Endothelial cell of umbilical vein (primary cell): ENCODE measurements around the gene KIRREL1.
A peak's percentile ranks its signal among the peaks of the same experiment; 100 is the strongest.

ENCODE experiments used
- CTCF ChIP-seq, 2 donors: IDR thresholded peaks; 1 replicate in 1 of 2; 2 replicates in 1 of 2; pipeline ENCODE4 v1.5.1; 2011; ENCODE audit warnings: low read length in 2 of 2, mild to moderate bottlenecking in 2 of 2, moderate library complexity in 2 of 2, control low read depth in 1 of 2, inconsistent platforms in 1 of 2, low read depth in 1 of 2; ENCODE audit not compliant: insufficient read depth in 1 of 2; ENCODE audit errors: extremely low read depth in 1 of 2
- EZH2 ChIP-seq: IDR thresholded peaks from 2 replicates; pipeline ENCODE4 v1.6.1; 2012; ENCODE audit warnings: borderline replicate concordance, low read depth, mild to moderate bottlenecking, moderate library complexity, low read length, inconsistent platforms; ENCODE audit not compliant: severe bottlenecking
- JUN ChIP-seq: IDR thresholded peaks from 2 replicates; pipeline ENCODE4 v1.6.1; 2011; ENCODE audit warnings: borderline replicate concordance, low read depth; ENCODE audit not compliant: insufficient read length, insufficient read depth
- MAX ChIP-seq: IDR thresholded peaks from 2 replicates; pipeline ENCODE4 v1.6.1; 2011; ENCODE audit not compliant: insufficient read depth, insufficient read length
- POLR2A ChIP-seq: IDR thresholded peaks from 2 replicates; pipeline ENCODE4 v1.6.1; 2012; ENCODE audit warnings: low read depth, mild to moderate bottlenecking, control low read depth, low read length
- POLR2AphosphoS5 ChIP-seq: IDR thresholded peaks from 2 replicates; pipeline ENCODE4 v1.6.1; 2012; ENCODE audit warnings: low read depth, mild to moderate bottlenecking, control low read depth, low read length, moderate library complexity; ENCODE audit not compliant: insufficient read depth

- TF ChIP-seq POLR2A = no peak
- TF ChIP-seq CTCF (IDR thresholded peaks at IDR 0.05; ENCODE audit: extremely low read depth in 1 of 2, insufficient read depth in 1 of 2, low read depth in 1 of 2, low read length in 2 of 2) = peak in 1 of 2 donors; percentile 19
- TF ChIP-seq POLR2AphosphoS5 = no peak
- no peak for TF ChIP-seq EZH2
- no peak for TF ChIP-seq MAX
- TF ChIP-seq JUN = no peak
Measured at GRCh38 chr1:157978586-157979403, 14.7 kb upstream of the KIRREL1 start.
